ENCODE results near the gene PRR14L. TPM values are rescaled to one million over a fixed set of nuclear protein-coding genes. Genes with fewer than 3 reads are reported as not detected.
"Not testable (repeated sequence)": the region's sequence is repeated elsewhere in the genome, so short reads cannot be mapped to it uniquely, and the experiment has no call there.

PRR14L gene
- total RNA-seq = 10 to 100 TPM; 21.2 to 23.6 TPM
- long read RNA-seq, partial matches to known transcripts = 2 of 9 reads
- long read RNA-seq, other reads (novel, unspliced or antisense) = 5 of 9 reads

- ATAC-seq (peak; percentile 88 to 91), DNase-seq (peak; percentile 98)
- intact Hi-C loops (cut with DNase I) = no loop called here
Measured at GRCh38 chr22:31749636-31750364, at the start of gene PRR14L. Gene PRR14L (minus strand): TSS chr22:31750132. CDS start chr22:31738860, 11,272 bp downstream.

- ATAC-seq; intact Hi-C loops (cut with DNase I); DNase-seq: not testable (repeated sequence)
Measured at GRCh38 chr22:31799358-31799757, 49.4 kb upstream of the PRR14L start.

DNA sequence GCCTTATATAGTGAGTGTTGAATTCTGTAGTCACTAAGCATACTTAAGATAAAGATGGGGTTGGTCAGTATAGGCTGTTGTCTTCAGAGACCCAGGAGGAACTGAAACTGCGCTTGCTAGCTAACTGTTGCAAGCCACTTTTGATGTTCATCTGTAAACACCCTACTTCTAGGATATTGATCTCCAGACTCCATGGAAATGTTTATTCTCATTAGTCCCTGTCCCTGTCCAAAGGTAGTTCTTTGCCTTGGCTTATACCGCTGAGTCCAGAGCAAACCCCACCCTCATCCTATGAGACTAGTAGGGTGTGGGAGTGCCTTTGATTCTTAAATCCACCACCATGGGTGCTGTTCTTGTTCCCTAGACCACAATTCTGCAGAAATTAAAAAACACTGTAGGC lies 40.3 kb upstream of the PRR14L start:
- DNase-seq (no peak), ATAC-seq (peak in 1 of 2 donors; percentile 11)
- intact Hi-C loops (cut with DNase I) = no loop called here

DNA sequence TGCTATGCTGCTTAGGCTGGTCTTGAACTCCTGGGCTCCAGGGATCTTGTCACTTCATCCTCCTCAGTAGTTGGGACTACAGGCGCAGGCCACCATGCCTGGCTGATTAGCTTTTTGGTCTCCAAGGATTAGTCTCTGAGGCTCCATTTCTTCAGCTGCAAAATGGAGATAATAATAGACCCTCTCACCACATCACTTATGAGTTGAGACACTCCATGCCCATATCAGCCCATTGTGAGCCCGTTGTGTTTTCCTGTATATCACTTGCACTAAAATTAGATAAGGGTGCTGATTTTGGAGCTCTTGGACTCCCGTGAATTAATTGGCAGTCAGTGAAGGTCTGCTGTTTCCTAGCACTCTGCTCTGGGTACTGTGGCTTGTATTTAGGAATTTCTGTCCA lies 39.9 kb upstream of the PRR14L start:
- DNase-seq (no peak), ATAC-seq (peak; percentile 82 to 88)
- intact Hi-C loops (cut with DNase I) = no loop called here

DNA sequence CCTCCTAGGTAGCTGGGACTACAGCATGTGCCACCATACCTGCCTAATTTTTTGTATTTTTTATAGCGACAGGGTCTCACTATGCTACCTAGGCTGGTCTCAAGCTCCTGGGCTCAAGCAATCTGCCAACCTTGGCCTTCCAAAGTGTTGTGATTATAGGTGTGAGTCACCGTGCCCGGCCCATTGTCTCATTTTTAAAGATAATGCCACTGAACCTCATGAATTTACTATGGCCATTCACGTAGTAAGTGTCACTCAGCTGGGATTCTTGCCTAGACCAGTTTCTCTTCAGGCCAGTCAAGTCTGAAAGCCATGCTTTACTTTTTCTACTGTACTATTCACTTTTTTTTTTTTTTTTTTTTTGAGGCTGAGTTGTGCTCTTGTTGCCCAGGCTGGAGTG lies 26.3 kb upstream of the PRR14L start:
- intact Hi-C loops (cut with DNase I) = no loop called here
- no peak for DNase-seq
- no peak for ATAC-seq

GRCh38 chr22:31773416-31773815 lies 23.5 kb upstream of the PRR14L start:
- ATAC-seq (no peak), DNase-seq (no peak)
- intact Hi-C loops (cut with DNase I) = no loop called here

DNA sequence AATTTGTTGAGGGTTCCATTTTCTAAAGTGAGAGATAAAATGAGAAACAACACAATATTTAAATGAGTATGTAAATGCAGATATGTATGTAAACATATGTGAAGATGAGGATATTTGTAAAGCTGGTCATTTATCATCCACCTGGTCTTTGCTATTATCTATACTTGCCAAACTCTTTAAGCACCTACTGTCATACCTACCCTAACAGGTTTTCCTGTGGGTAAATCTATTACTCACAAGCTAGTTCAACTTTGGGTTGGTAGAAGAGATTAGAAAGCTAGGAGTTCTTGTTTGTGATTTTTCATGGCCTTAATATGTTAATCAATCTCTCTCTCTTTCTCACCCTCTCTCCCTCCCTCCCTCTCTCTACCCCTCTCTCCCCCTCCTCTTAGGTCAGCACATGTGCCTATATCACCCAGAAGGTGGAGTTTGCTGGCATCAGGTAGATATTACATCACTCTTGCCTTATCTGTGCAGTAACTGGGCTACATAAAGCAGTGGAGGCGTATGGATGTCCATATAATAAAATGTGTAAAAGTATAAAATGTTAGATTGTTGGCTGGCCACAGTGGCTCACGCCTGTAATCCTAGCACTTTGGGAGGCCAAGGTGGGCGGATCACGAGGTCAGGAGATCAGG lies 18.6 kb upstream of the PRR14L start:
- DNase-seq (no peak), ATAC-seq (no peak)
- intact Hi-C loops (cut with DNase I) = no loop called here

- ATAC-seq (no peak), DNase-seq (no peak)
- intact Hi-C loops (cut with DNase I) = no loop called here
Measured at GRCh38 chr22:31764785-31765184, 14.9 kb upstream of the PRR14L start.

GRCh38 chr22:31758860-31759259 lies 8.9 kb upstream of the PRR14L start:
- intact Hi-C loops (cut with DNase I); DNase-seq: not testable (repeated sequence)

DNA sequence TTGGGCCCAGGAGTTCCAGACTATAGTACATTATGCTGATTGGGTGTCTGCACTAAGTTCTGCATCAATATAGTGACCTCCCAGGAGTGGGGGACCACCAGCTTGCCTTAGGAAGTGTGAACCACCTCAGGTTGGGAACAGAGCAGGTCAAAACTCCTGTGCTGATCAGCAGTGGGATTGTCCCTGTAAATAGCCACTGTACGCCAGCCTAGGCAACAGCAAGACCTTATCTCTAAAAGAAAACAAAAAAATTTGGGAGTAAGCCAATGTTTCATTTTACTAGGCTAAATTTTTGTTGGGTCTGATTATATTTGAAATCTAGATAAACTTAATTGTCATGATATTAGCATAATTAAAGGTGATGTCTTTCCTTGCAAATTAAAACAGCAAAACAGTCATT lies 7.3 kb upstream of the PRR14L start:
- DNase-seq (no peak), ATAC-seq (no peak)
- intact Hi-C loops (cut with DNase I) = no loop called here

More at GRCh38 chr22:31758860-31759259, 8.9 kb upstream of the PRR14L start:
- ATAC-seq = not testable (repeated sequence)

- intact Hi-C loops (cut with DNase I) = no loop called here
- ATAC-seq (no peak), DNase-seq (no peak)
Measured at GRCh38 chr22:31754813-31755212, 4.9 kb upstream of the PRR14L start.

- DNase-seq (peak; percentile 96), ATAC-seq (peak; percentile 90 to 92)
- intact Hi-C loops (cut with DNase I) = no loop called here
Measured at GRCh38 chr22:31753634-31754501, 3.9 kb upstream of the PRR14L start, which contains the start of gene DEPDC5. Gene DEPDC5 (plus strand): TSS chr22:31754019. CDS start chr22:31754922, 903 bp downstream.

DNA sequence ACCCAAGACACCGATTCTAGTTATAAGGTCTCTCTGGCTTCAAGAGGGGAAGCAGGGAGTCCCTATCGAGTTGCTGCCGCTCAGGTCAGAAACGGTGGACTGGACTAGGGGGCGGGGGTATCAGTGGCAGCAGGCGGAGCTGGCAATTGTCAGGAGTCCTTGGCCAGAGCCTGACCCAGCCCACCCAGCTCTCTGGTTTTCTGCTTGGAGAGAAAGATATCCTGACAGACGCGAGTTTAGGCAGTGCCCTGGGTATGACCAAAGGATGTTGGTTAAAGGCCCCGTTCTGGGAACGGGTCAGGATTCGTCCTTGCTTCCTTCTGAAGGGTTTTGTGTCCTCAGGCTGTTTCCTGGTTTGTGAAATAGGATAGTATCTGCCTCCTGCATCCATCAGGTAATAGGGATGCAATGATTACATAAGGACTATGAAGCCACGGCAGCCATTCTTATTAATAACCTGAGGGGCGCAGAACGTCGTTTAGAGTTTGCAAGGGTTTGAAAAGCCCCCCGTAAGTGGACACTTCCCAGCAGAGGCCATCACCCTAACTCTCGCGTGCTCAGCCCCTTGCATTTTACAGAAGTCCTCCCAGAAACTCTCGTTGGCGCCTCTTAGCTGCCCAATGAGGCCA lies 3.2 kb upstream of the PRR14L start:
- intact Hi-C loops (cut with DNase I) = no loop called here
- peak; percentile 57 for DNase-seq
- peak; percentile 10 to 13 for ATAC-seq

DNA sequence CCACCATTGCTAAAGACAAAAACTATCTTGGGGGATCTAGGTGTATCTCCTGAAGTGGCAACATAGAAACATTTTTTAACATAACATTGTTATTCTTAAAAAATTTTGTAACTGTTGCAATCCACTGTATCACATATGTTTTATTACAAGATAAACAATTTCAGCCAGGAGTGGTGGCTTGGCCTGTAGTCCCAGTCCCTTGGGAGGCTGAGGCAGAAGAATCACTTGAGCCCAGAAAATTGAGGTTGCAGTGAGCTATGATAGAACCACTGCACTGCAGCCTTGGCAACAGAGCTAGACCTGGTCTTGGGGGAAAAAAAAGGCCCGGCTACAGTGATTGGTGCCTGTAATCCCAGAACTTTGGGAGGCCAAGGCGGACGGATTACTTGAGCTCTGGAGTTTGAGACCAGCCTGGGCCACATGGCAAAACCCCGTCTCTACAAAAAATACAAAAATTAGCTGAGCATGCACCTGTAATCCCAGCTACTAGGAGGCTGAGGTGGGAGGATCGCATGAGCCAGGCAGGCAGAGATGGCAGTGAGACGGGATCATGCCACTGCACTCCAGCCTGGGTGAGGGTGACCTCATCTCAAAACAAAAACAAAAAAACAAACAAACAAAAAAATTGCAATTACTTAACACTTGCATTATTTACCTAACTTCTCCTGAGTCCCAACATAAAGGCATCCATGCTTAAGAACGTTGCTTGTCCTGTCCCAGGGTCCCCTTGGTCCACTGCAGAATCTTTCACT lies 2.3 kb upstream of the PRR14L start:
- DNase-seq (no peak), ATAC-seq (no peak)
- intact Hi-C loops (cut with DNase I) = no loop called here

DNA sequence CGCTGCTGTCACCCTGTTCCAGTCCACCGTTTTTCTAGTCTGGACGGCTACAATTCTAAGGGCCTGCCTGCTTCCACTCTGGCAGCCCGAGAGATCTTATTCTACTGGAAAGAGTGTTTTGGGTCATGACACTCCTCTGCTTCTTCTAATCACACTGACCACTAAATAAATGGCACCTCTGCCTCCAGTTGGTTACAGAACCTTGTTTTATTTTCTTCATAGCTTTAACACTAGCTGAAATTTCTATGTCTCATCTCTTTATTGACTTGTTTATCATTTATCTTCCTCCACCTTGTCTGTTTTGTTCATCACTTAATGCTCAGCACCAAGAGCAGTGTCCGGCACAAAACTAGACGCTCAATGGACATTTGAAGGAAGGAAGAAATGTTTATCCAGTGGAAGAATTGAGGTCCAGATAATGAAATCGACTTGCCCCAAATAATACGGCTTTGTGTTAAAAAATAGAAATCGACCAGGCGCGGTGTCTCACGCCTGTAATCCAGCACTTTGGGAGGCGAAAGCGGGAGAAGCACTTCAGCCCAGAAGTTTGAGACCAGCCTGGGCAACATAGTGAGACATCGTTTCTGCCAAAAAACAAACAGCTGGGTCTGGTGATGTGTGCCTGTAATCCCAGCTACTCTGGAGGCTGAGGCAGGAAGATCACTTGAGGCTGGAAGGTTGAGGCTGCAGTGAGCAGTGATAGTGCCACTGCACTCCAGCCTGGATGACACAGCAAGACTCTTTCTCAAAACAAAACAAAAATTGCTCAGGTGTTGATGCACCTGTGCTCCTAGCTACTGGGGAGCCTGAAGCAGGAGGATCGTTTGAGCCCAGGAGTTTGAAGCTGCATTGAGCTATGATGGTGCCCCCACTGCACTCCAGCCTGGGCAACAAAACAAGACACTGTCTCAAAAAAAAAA lies 693 bp upstream of the PRR14L start:
- intact Hi-C loops (cut with DNase I) = no loop called here
- DNase-seq (no peak), ATAC-seq (no peak)

GRCh38 chr22:31748490-31748889 lies 1.4 kb downstream of the PRR14L start:
- intact Hi-C loops (cut with DNase I) = no loop called here

GRCh38 chr22:31747441-31747840 lies 2.5 kb downstream of the PRR14L start:
- intact Hi-C loops (cut with DNase I) = no loop called here
- ATAC-seq (no peak), DNase-seq (no peak)

More at GRCh38 chr22:31748490-31748889, 1.4 kb downstream of the PRR14L start:
- ATAC-seq (no peak), DNase-seq (no peak)

All from left cardiac atrium (tissue), 4 donors.